Fibroblast of pulmonary artery (primary cell): ENCODE results near the gene CLIC4.

Experiments used
- DNase-seq: peaks from one replicate; pipeline ENCODE4 v3.0.0-alpha.2; 2010; ENCODE audit warnings: low read depth
- H3K4me3 ChIP-seq: replicated peaks from 2 replicates; pipeline ENCODE4 v1.5.1; 2011; ENCODE audit warnings: low read depth, mild to moderate bottlenecking, control low read depth, low read length, moderate library complexity
- CTCF ChIP-seq: IDR thresholded peaks from 2 replicates; pipeline ENCODE4 v1.5.1; 2011; ENCODE audit warnings: mild to moderate bottlenecking, control low read depth, low read length, inconsistent platforms; ENCODE audit errors: missing control alignments

The CLIC4 gene

GRCh38 chr1:24846671-24847070, 101.4 kb downstream of the CLIC4 start:
- DNase-seq, result no peak
- no peak for TF ChIP-seq CTCF
- no peak overlapping the region for H3K4me3 ChIP-seq

GRCh38 chr1:24847995-24848881, 103.0 kb downstream of the CLIC4 start:
- H3K4me3 ChIP-seq, result peak overlapping the region; percentile 32
- TF ChIP-seq CTCF, result peak; percentile 88
- DNase-seq, result peak; percentile 95

- peak; percentile 50 for DNase-seq
- no peak overlapping the region for H3K4me3 ChIP-seq
- peak; percentile 29 for TF ChIP-seq CTCF
Measured at GRCh38 chr1:24849672-24850295, 104.5 kb downstream of the CLIC4 start.

- H3K4me3 ChIP-seq, result no peak overlapping the region
- peak; percentile 74 for DNase-seq
- TF ChIP-seq CTCF, result no peak
Measured at GRCh38 chr1:24850328-24850920, 105.2 kb downstream of the CLIC4 start.

- no peak for DNase-seq
- no peak for TF ChIP-seq CTCF
- H3K4me3 ChIP-seq, result no peak overlapping the region
Measured at GRCh38 chr1:24853649-24854048, 108.4 kb downstream of the CLIC4 start.

- no peak overlapping the region for H3K4me3 ChIP-seq
- TF ChIP-seq CTCF, result no peak
- DNase-seq, result no peak
Measured at GRCh38 chr1:24855474-24855873, 110.2 kb downstream of the CLIC4 start.
